Fibroblast of pulmonary artery (primary cell): ENCODE measurements around the gene RASSF6.

Source experiments
- DNase-seq: peaks from one replicate; pipeline ENCODE4 v3.0.0-alpha.2; 2010; ENCODE audit warnings: low read depth
- H3K4me3 ChIP-seq: replicated peaks from 2 replicates; pipeline ENCODE4 v1.5.1; 2011; ENCODE audit warnings: low read depth, mild to moderate bottlenecking, control low read depth, low read length, moderate library complexity
- CTCF ChIP-seq: IDR thresholded peaks from 2 replicates; pipeline ENCODE4 v1.5.1; 2011; ENCODE audit warnings: mild to moderate bottlenecking, control low read depth, low read length, inconsistent platforms; ENCODE audit errors: missing control alignments

RASSF6 gene

GRCh38 chr4:73613130-73613529 is 7.1 kb downstream of the RASSF6 start:
- DNase-seq = no peak
- no peak for TF ChIP-seq CTCF
- no peak overlapping the region for H3K4me3 ChIP-seq

GRCh38 chr4:73612032-73612431 is 8.2 kb downstream of the RASSF6 start:
- no peak overlapping the region for H3K4me3 ChIP-seq
- DNase-seq = no peak
- no peak for TF ChIP-seq CTCF

GRCh38 chr4:73609706-73610105 is 10.5 kb downstream of the RASSF6 start:
- no peak overlapping the region for H3K4me3 ChIP-seq
- peak; percentile 67 for DNase-seq
- TF ChIP-seq CTCF = no peak

GRCh38 chr4:73608689-73609594 is 11.3 kb downstream of the RASSF6 start:
- peak; percentile 29 for DNase-seq
- H3K4me3 ChIP-seq = no peak overlapping the region
- no peak for TF ChIP-seq CTCF

- no peak overlapping the region for H3K4me3 ChIP-seq
- TF ChIP-seq CTCF = no peak
- DNase-seq = no peak
Measured at GRCh38 chr4:73607375-73608033, 12.7 kb downstream of the RASSF6 start.

GRCh38 chr4:73606465-73606974 is 13.7 kb downstream of the RASSF6 start:
- H3K4me3 ChIP-seq = no peak overlapping the region
- DNase-seq = no peak
- no peak for TF ChIP-seq CTCF
